IMR-90 (cell line): Measurements from ENCODE around the gene CDK14.

Experiments used
- CTCF ChIP-seq: conservative IDR thresholded peaks from 2 replicates; pipeline ENCODE4 v1.5.1; 2012; ENCODE audit warnings: mild to moderate bottlenecking, low read depth, low read length, improper control_type of control experiment
- POLR2A ChIP-seq: IDR thresholded peaks from 2 replicates; pipeline ENCODE4 v1.6.1; 2012; ENCODE audit warnings: mild to moderate bottlenecking, low read depth, low read length

- no peak for TF ChIP-seq CTCF
- no peak for TF ChIP-seq POLR2A
Measured at GRCh38 chr7:90961037-90961725, 365.1 kb downstream of the CDK14 start.
